ENCODE results near the gene VWA5B2.

- TF ChIP-seq CTCF (IDR thresholded peaks at IDR 0.05) (peak; percentile 42 to 59 (median 46)), POLR2A (IDR thresholded peaks at IDR 0.05) (no peak), EP300 (IDR thresholded peaks at IDR 0.05; ENCODE audit: low read depth) (no peak)
These were observed 60.1 kb downstream of the VWA5B2 start for GRCh38 chr3:184289426-184289938.
